GM12864 (cell line): ENCODE measurements around the gene RBM38.

Source experiments
- DNase-seq: peaks from one replicate; pipeline ENCODE4 v3.0.0-alpha.2; 2011; ENCODE audit warnings: low read depth
- H3K4me3 ChIP-seq: 2 replicates; pipeline ENCODE4 v1.5.1; 2011; ENCODE audit warnings: mild to moderate bottlenecking, low read depth, low read length, control low read depth
- CTCF ChIP-seq: IDR thresholded peaks from 2 replicates; pipeline ENCODE4 v1.5.1; 2011; ENCODE audit warnings: low read depth, mild to moderate bottlenecking, moderate library complexity, low read length, control low read depth, inconsistent platforms; ENCODE audit errors: missing control alignments

The RBM38 gene

GRCh38 chr20:57442888-57443239 is 51.7 kb downstream of the RBM38 start:
- no peak overlapping the region for H3K4me3 ChIP-seq
- DNase-seq = no peak
- TF ChIP-seq CTCF = no peak

GRCh38 chr20:57443349-57444265 is 52.4 kb downstream of the RBM38 start:
- H3K4me3 ChIP-seq = no peak overlapping the region
- DNase-seq = no peak
- no peak for TF ChIP-seq CTCF

- TF ChIP-seq CTCF = no peak
- DNase-seq = no peak
- no peak overlapping the region for H3K4me3 ChIP-seq
These were observed 53.3 kb downstream of the RBM38 start for GRCh38 chr20:57444394-57445048.

GRCh38 chr20:57445298-57445697 is 54.1 kb downstream of the RBM38 start:
- no peak for DNase-seq
- TF ChIP-seq CTCF = no peak
- H3K4me3 ChIP-seq = no peak overlapping the region

- DNase-seq = no peak
- TF ChIP-seq CTCF = no peak
- H3K4me3 ChIP-seq = no peak overlapping the region
These were observed 54.6 kb downstream of the RBM38 start for GRCh38 chr20:57445774-57446173.

- no peak overlapping the region for H3K4me3 ChIP-seq
- TF ChIP-seq CTCF = no peak
- no peak for DNase-seq
These were observed 57.7 kb downstream of the RBM38 start for GRCh38 chr20:57448764-57449354.
